HEK293T (cell line): ENCODE measurements around the gene ABHD12B.

Experiments
- ARNT ChIP-seq: fragments of 450-650 bp; IDR thresholded peaks from 2 replicates; pipeline ENCODE4 v1.6.1; 2017; ENCODE audit warnings: mild to moderate bottlenecking
- BHLHE40 ChIP-seq: fragments of 450-650 bp; IDR thresholded peaks from 2 replicates; pipeline ENCODE4 v1.6.1; 2016; ENCODE audit warnings: mild to moderate bottlenecking, moderate library complexity, borderline replicate concordance
- CTBP1 ChIP-seq: fragments of 450-650 bp; IDR thresholded peaks from 2 replicates; pipeline ENCODE4 v1.6.1; 2016; ENCODE audit warnings: borderline replicate concordance
- ELF4 ChIP-seq: fragments of 450-650 bp; IDR thresholded peaks from 2 replicates; pipeline ENCODE4 v1.6.1; 2017; ENCODE audit warnings: antibody characterized with exemption
- FOXM1 ChIP-seq: fragments of 450-650 bp; IDR thresholded peaks from 2 replicates; pipeline ENCODE4 v1.6.1; 2017; ENCODE audit warnings: mild to moderate bottlenecking, borderline replicate concordance
- HDGF ChIP-seq: fragments of 450-650 bp; IDR thresholded peaks from 2 replicates; pipeline ENCODE4 v1.6.1; 2017; ENCODE audit warnings: antibody characterized with exemption, borderline replicate concordance
- L3MBTL2 ChIP-seq: fragments of 450-650 bp; conservative IDR thresholded peaks from 2 replicates; pipeline ENCODE4 v1.6.1; 2016; ENCODE audit warnings: mild to moderate bottlenecking
- NFRKB ChIP-seq: fragments of 450-650 bp; IDR thresholded peaks from 2 replicates; pipeline ENCODE4 v1.6.1; 2016; ENCODE audit warnings: mild to moderate bottlenecking, moderate library complexity
- PKNOX1 ChIP-seq: fragments of 450-650 bp; IDR thresholded peaks from 2 replicates; pipeline ENCODE4 v1.6.1; 2016
- SP1 ChIP-seq: fragments of 450-650 bp; IDR thresholded peaks from 2 replicates; pipeline ENCODE4 v1.6.1; 2017
- SUZ12 ChIP-seq: fragments of 450-650 bp; IDR thresholded peaks from 2 replicates; pipeline ENCODE4 v1.6.1; 2016; ENCODE audit warnings: mild to moderate bottlenecking

GRCh38 chr14:50951032-50951431 is 79.2 kb downstream of the ABHD12B start:
- no peak for TF ChIP-seq FOXM1
- TF ChIP-seq SUZ12, result no peak
- no peak for TF ChIP-seq BHLHE40
- TF ChIP-seq HDGF, result no peak
- no peak for TF ChIP-seq CTBP1
- no peak for TF ChIP-seq L3MBTL2
- no peak for TF ChIP-seq PKNOX1
- TF ChIP-seq NFRKB, result no peak
- no peak for TF ChIP-seq SP1
- no peak for TF ChIP-seq ARNT
- TF ChIP-seq ELF4, result no peak
